Activated CD8-positive, alpha-beta T cell treated with anti-CD3 and anti-CD28 coated beads, Interleukin-2, amount 10 ng/mL, durations not matched to agents 7 days and 5 days (primary cell): ENCODE results near the gene ASTN2. TPM values are rescaled to one million over a fixed set of nuclear protein-coding genes. Genes with fewer than 3 reads are reported as not detected.

ENCODE experiments used
- ATAC-seq: fragments of 150-1000 bp; cut with Tn5 transposase; one replicate; pipeline ENCODE4 v1.10.0; 2021; ENCODE audit warnings: moderate library complexity
- CTCF ChIA-PET: fragments of 350-600 bp; sonication (Branson Sonifier 250); formaldehyde crosslinking; loops from one replicate; lab custom pipeline; 2021; ENCODE audit warnings: antibody characterized with exemption; lab: Charles Lee
- POLR2A ChIA-PET: fragments of 350-600 bp; sonication (Branson Sonifier 250); formaldehyde crosslinking; loops from one replicate; lab custom pipeline; 2021; ENCODE audit warnings: antibody characterized with exemption; lab: Charles Lee
- DNase-seq: peaks from one replicate; pipeline ENCODE4 v3.0.0-alpha.2; 2020
- H3K27ac Mint-ChIP-seq: one replicate; pipeline ENCODE4 v1.8.0; 2021; ENCODE audit warnings: mild to moderate bottlenecking, mixed read lengths
- H3K27me3 Mint-ChIP-seq: one replicate; pipeline ENCODE4 v1.8.0; 2021; ENCODE audit warnings: low read depth, mixed read lengths
- H3K36me3 Mint-ChIP-seq: one replicate; pipeline ENCODE4 v1.8.0; 2021; ENCODE audit warnings: low read depth, mixed read lengths
- H3K4me1 Mint-ChIP-seq: one replicate; pipeline ENCODE4 v1.8.0; 2021; ENCODE audit warnings: low read depth, mixed read lengths
- H3K4me3 Mint-ChIP-seq: one replicate; pipeline ENCODE4 v1.8.0; 2021; ENCODE audit warnings: mild to moderate bottlenecking, mixed read lengths
- H3K9me3 Mint-ChIP-seq: one replicate; pipeline ENCODE4 v1.8.0; 2022; ENCODE audit warnings: mixed read lengths; ENCODE audit not compliant: insufficient read depth
- total RNA-seq, 2 experiments: library from RNA; stranded (reverse); gene quantifications; one replicate each; pipeline ENCODE4 v1.2.3, GENCODE V29; 2021

The ASTN2 gene
- total RNA-seq, 2 experiments from 2014 or later: 4.7 to 4.9 TPM

- CTCF ChIA-PET: no interaction called here
- Mint-ChIP-seq H3K9me3 (peaks cover 5% of the 10 kb centered on the region), H3K27me3 (no peaks in the 10 kb centered on the region), H3K27ac (no peak overlapping the region), H3K4me3 (no peak overlapping the region), H3K4me1 (no peaks in the 10 kb centered on the region), H3K36me3 (no peaks in the 10 kb centered on the region)
- DNase-seq (no peak), ATAC-seq (no peak)
- POLR2A ChIA-PET: interaction anchor here (0.6 kb wide), 1 partner anchor 13 kb away, joined by 3 read pairs; no protein-coding TSS in a partner anchor
Observed at GRCh38 chr9:116451500-116452115, 963.2 kb downstream of the ASTN2 start.

- H3K4me3 Mint-ChIP-seq: no peak overlapping the region
- ChIA-PET POLR2A (no interaction called here), CTCF (no interaction called here)
- DNase-seq (no peak), ATAC-seq (no peak)
- no peaks in the 10 kb centered on the region for H3K4me1 Mint-ChIP-seq
- H3K27ac Mint-ChIP-seq: no peak overlapping the region
- H3K36me3 Mint-ChIP-seq: no peaks in the 10 kb centered on the region
- H3K9me3 Mint-ChIP-seq: no peaks in the 10 kb centered on the region
- H3K27me3 Mint-ChIP-seq: no peaks in the 10 kb centered on the region
Observed at GRCh38 chr9:116450378-116451139, 964.3 kb downstream of the ASTN2 start.

- ATAC-seq (no peak), DNase-seq (no peak)
- H3K4me3 Mint-ChIP-seq: no peak overlapping the region
- H3K4me1 Mint-ChIP-seq: no peaks in the 10 kb centered on the region
- no peaks in the 10 kb centered on the region for H3K9me3 Mint-ChIP-seq
- no peaks in the 10 kb centered on the region for H3K27me3 Mint-ChIP-seq
- no peak overlapping the region for H3K27ac Mint-ChIP-seq
- H3K36me3 Mint-ChIP-seq: no peaks in the 10 kb centered on the region
- ChIA-PET CTCF (interaction anchor here (0.5 kb wide), 1 partner anchor 436 kb away, joined by 3 read pairs; no protein-coding TSS in a partner anchor), POLR2A (no interaction called here)
Observed at GRCh38 chr9:116449949-116450348, 964.9 kb downstream of the ASTN2 start.

- DNase-seq (no peak), ATAC-seq (no peak)
- Mint-ChIP-seq H3K4me1 (no peaks in the 10 kb centered on the region), H3K9me3 (no peaks in the 10 kb centered on the region), H3K36me3 (no peaks in the 10 kb centered on the region), H3K4me3 (no peak overlapping the region), H3K27ac (no peak overlapping the region), H3K27me3 (no peaks in the 10 kb centered on the region)
- ChIA-PET CTCF (no interaction called here), POLR2A (no interaction called here)
Observed at GRCh38 chr9:116448431-116448830, 966.4 kb downstream of the ASTN2 start.

- no peaks in the 10 kb centered on the region for H3K4me1 Mint-ChIP-seq
- H3K4me3 Mint-ChIP-seq: no peak overlapping the region
- ChIA-PET CTCF (no interaction called here), POLR2A (no interaction called here)
- no peak overlapping the region for H3K27ac Mint-ChIP-seq
- H3K27me3 Mint-ChIP-seq: no peaks in the 10 kb centered on the region
- ATAC-seq (no peak), DNase-seq (no peak)
- no peaks in the 10 kb centered on the region for H3K9me3 Mint-ChIP-seq
- H3K36me3 Mint-ChIP-seq: no peaks in the 10 kb centered on the region
Observed at GRCh38 chr9:116447934-116448333, 966.9 kb downstream of the ASTN2 start.

GRCh38 chr9:116442528-116442927 is 972.3 kb downstream of the ASTN2 start:
- no peaks in the 10 kb centered on the region for H3K27me3 Mint-ChIP-seq
- no peaks in the 10 kb centered on the region for H3K4me1 Mint-ChIP-seq
- ATAC-seq (no peak), DNase-seq (no peak)
- H3K36me3 Mint-ChIP-seq: no peaks in the 10 kb centered on the region
- peaks cover 7% of the 10 kb centered on the region for H3K9me3 Mint-ChIP-seq
- no peak overlapping the region for H3K4me3 Mint-ChIP-seq
- CTCF ChIA-PET: no interaction called here
- H3K27ac Mint-ChIP-seq: no peak overlapping the region
- POLR2A ChIA-PET: interaction anchor here (0.7 kb wide), 1 partner anchor 20 kb away, joined by 3 read pairs; no protein-coding TSS in a partner anchor

GRCh38 chr9:116437411-116438370 is 977.2 kb downstream of the ASTN2 start:
- Mint-ChIP-seq H3K27ac (no peak overlapping the region), H3K4me1 (no peaks in the 10 kb centered on the region), H3K36me3 (no peaks in the 10 kb centered on the region), H3K27me3 (no peaks in the 10 kb centered on the region), H3K4me3 (no peak overlapping the region), H3K9me3 (peaks cover 7% of the 10 kb centered on the region)
- no peak for DNase-seq
- no peak for ATAC-seq
- POLR2A ChIA-PET: no interaction called here
- CTCF ChIA-PET: no interaction called here

- POLR2A ChIA-PET: no interaction called here
- DNase-seq (no peak), ATAC-seq (no peak)
- Mint-ChIP-seq H3K4me3 (no peak overlapping the region), H3K27ac (no peak overlapping the region), H3K36me3 (no peaks in the 10 kb centered on the region), H3K9me3 (peaks cover 7% of the 10 kb centered on the region), H3K4me1 (no peaks in the 10 kb centered on the region), H3K27me3 (no peaks in the 10 kb centered on the region)
- CTCF ChIA-PET: no interaction called here
Observed at GRCh38 chr9:116436121-116436520, 978.7 kb downstream of the ASTN2 start.

GRCh38 chr9:116435706-116436105 is 979.2 kb downstream of the ASTN2 start:
- CTCF ChIA-PET: no interaction called here
- Mint-ChIP-seq H3K36me3 (no peaks in the 10 kb centered on the region), H3K9me3 (peaks cover 7% of the 10 kb centered on the region), H3K4me3 (no peak overlapping the region), H3K27ac (no peak overlapping the region), H3K4me1 (no peaks in the 10 kb centered on the region), H3K27me3 (no peaks in the 10 kb centered on the region)
- DNase-seq (no peak), ATAC-seq (no peak)
- POLR2A ChIA-PET: no interaction called here

GRCh38 chr9:116434314-116434713 is 980.5 kb downstream of the ASTN2 start:
- no peak for ATAC-seq
- H3K36me3 Mint-ChIP-seq: no peaks in the 10 kb centered on the region
- no peak for DNase-seq
- CTCF ChIA-PET: no interaction called here
- H3K9me3 Mint-ChIP-seq: peaks cover 7% of the 10 kb centered on the region
- no peak overlapping the region for H3K27ac Mint-ChIP-seq
- POLR2A ChIA-PET: no interaction called here
- no peak overlapping the region for H3K4me3 Mint-ChIP-seq
- no peaks in the 10 kb centered on the region for H3K27me3 Mint-ChIP-seq
- no peaks in the 10 kb centered on the region for H3K4me1 Mint-ChIP-seq

GRCh38 chr9:116432051-116432450 is 982.8 kb downstream of the ASTN2 start:
- DNase-seq (no peak), ATAC-seq (no peak)
- ChIA-PET CTCF (no interaction called here), POLR2A (no interaction called here)
- no peaks in the 10 kb centered on the region for H3K36me3 Mint-ChIP-seq
- H3K27me3 Mint-ChIP-seq: no peaks in the 10 kb centered on the region
- H3K9me3 Mint-ChIP-seq: no peaks in the 10 kb centered on the region
- no peak overlapping the region for H3K4me3 Mint-ChIP-seq
- H3K27ac Mint-ChIP-seq: no peak overlapping the region
- no peaks in the 10 kb centered on the region for H3K4me1 Mint-ChIP-seq

GRCh38 chr9:116430849-116431248 is 984.0 kb downstream of the ASTN2 start:
- no peak overlapping the region for H3K4me3 Mint-ChIP-seq

More at GRCh38 chr9:116430849-116431248, 984.0 kb downstream of the ASTN2 start:
- H3K36me3 Mint-ChIP-seq: no peaks in the 10 kb centered on the region
- no peak for DNase-seq
- no peak for ATAC-seq
- CTCF ChIA-PET: no interaction called here
- POLR2A ChIA-PET: no interaction called here
- no peak overlapping the region for H3K27ac Mint-ChIP-seq
- H3K27me3 Mint-ChIP-seq: no peaks in the 10 kb centered on the region
- no peaks in the 10 kb centered on the region for H3K9me3 Mint-ChIP-seq
- no peaks in the 10 kb centered on the region for H3K4me1 Mint-ChIP-seq
